HepG2 (cell line): ENCODE results near the gene FAM83C. TPM values are rescaled to one million over a fixed set of nuclear protein-coding genes. Genes with fewer than 3 reads are reported as not detected.

Source experiments
- ARID4A ChIP-seq: sonication (generic); formaldehyde crosslinking; IDR thresholded peaks from 2 replicates; pipeline ENCODE4 v1.5.0; 2020; ENCODE audit warnings: mild to moderate bottlenecking, missing genetic modification reagents, borderline replicate concordance
- DDIT3 ChIP-seq: sonication (generic); formaldehyde crosslinking; IDR thresholded peaks from 2 replicates; pipeline ENCODE4 v1.4.0; 2020; ENCODE audit warnings: mild to moderate bottlenecking, missing genetic modification reagents
- EED ChIP-seq: sonication (generic); formaldehyde crosslinking; IDR thresholded peaks from 2 replicates; pipeline ENCODE4 v1.5.0; 2020; ENCODE audit warnings: mild to moderate bottlenecking, missing genetic modification reagents
- EZH2 ChIP-seq: conservative IDR thresholded peaks from 2 replicates; pipeline ENCODE4 v1.6.1; 2012; ENCODE audit warnings: mild to moderate bottlenecking, low read depth, low read length, moderate library complexity
- GLI4 ChIP-seq: sonication (generic); formaldehyde crosslinking; IDR thresholded peaks from 2 replicates; pipeline ENCODE4 v1.5.1; 2020; ENCODE audit warnings: missing genetic modification reagents, mild to moderate bottlenecking, moderate library complexity, borderline replicate concordance
- JDP2 ChIP-seq: sonication (generic); formaldehyde crosslinking; IDR thresholded peaks from 2 replicates; pipeline ENCODE4 v1.8.1; 2022; ENCODE audit warnings: missing genetic modification reagents, borderline replicate concordance
- MAFK ChIP-seq, 2 experiments: IDR thresholded peaks in 1 of 2; conservative IDR thresholded peaks in 1 of 2; 2 replicates each; pipeline ENCODE4 v1.6.1; 2011; ENCODE audit warnings: improper control_type of control experiment in 2 of 2, low read length in 2 of 2
- NCOA1 ChIP-seq: sonication (generic); formaldehyde crosslinking; IDR thresholded peaks from 2 replicates; pipeline ENCODE4 v1.9.0; 2021; ENCODE audit warnings: missing genetic modification reagents
- TBX2 ChIP-seq: sonication (generic); formaldehyde crosslinking; IDR thresholded peaks from 2 replicates; pipeline ENCODE4 v1.5.0; 2020; ENCODE audit warnings: missing genetic modification reagents, mild to moderate bottlenecking, borderline replicate concordance
- TEF ChIP-seq: sonication (generic); formaldehyde crosslinking; IDR thresholded peaks from 2 replicates; pipeline ENCODE4 v1.5.0; 2020; ENCODE audit warnings: missing genetic modification reagents
- ZBTB34 ChIP-seq: sonication (generic); formaldehyde crosslinking; IDR thresholded peaks from 2 replicates; pipeline ENCODE4 v1.8.0; 2022; ENCODE audit warnings: mild to moderate bottlenecking, missing genetic modification reagents
- ZFAT ChIP-seq: sonication (generic); formaldehyde crosslinking; conservative IDR thresholded peaks from 2 replicates; pipeline ENCODE4 v1.8.1; 2023; ENCODE audit warnings: missing genetic modification reagents, inconsistent platforms
- ZMYM3 ChIP-seq: sonication (generic); formaldehyde crosslinking; IDR thresholded peaks from 2 replicates; pipeline ENCODE4 v1.5.1; 2020; ENCODE audit warnings: mild to moderate bottlenecking, missing genetic modification reagents
- ZNF713 ChIP-seq: sonication (generic); formaldehyde crosslinking; IDR thresholded peaks from 2 replicates; pipeline ENCODE4 v1.4.0; 2020; ENCODE audit warnings: mild to moderate bottlenecking, missing genetic modification reagents
- ZNF839 ChIP-seq: sonication (generic); formaldehyde crosslinking; IDR thresholded peaks from 2 replicates; pipeline ENCODE4 v1.4.0; 2020; ENCODE audit warnings: missing genetic modification reagents, mild to moderate bottlenecking, borderline replicate concordance
- polyA plus RNA-seq, 8 experiments: library from polyadenylated mRNA; depleted of rRNA in 3 of 8; stranded (reverse) in 7 of 8; unstranded in 1 of 8; fragments of >200 nt; fragmentation: Illumina TruSeq in 4 of 8; extraction: Trizol in 4 of 8; gene quantifications; 2 replicates each; pipeline versions ENCODE4 v1.2.1 to v1.2.3, GENCODE V29; 2011 to 2016; ENCODE audit warnings: low read depth in 4 of 8, missing spikeins in 1 of 8, mixed read lengths in 1 of 8; ENCODE audit not compliant: insufficient read depth in 1 of 8
- total RNA-seq, 5 experiments: library from RNA; depleted of rRNA; stranded (reverse); fragments of >200 nt; fragmentation: Illumina TruSeq; extraction: Trizol; gene quantifications; 2 replicates each; pipeline ENCODE4 v1.2.3, GENCODE V29; 2016; ENCODE audit warnings: low read depth in 1 of 5
- TF ChIP-seq, protein P1 (sequence below): IDR thresholded peaks from 2 replicates; pipeline ENCODE4 v1.6.1; 2016; ENCODE audit warnings: mild to moderate bottlenecking, missing biosample characterization, missing genetic modification reagents
- TF ChIP-seq, protein P2 (sequence below): sonication (generic); formaldehyde crosslinking; IDR thresholded peaks from 2 replicates; pipeline ENCODE4 v1.4.0; 2020; ENCODE audit warnings: mild to moderate bottlenecking, missing genetic modification reagents
- TF ChIP-seq, protein P3 (sequence below): sonication (generic); formaldehyde crosslinking; IDR thresholded peaks from 2 replicates; pipeline ENCODE4 v1.4.0; 2020; ENCODE audit warnings: missing genetic modification reagents
- TF ChIP-seq, protein P4 (sequence below): sonication (generic); formaldehyde crosslinking; IDR thresholded peaks from 2 replicates; pipeline ENCODE4 v1.4.0; 2020; ENCODE audit warnings: missing genetic modification reagents, borderline replicate concordance

The FAM83C gene
- total and polyA plus RNA-seq, 2 of the 13 experiments (the other 11 are each of a cell fraction or from before 2014, with no cell fraction given): 0.04 TPM; not detected in 1

DNA sequence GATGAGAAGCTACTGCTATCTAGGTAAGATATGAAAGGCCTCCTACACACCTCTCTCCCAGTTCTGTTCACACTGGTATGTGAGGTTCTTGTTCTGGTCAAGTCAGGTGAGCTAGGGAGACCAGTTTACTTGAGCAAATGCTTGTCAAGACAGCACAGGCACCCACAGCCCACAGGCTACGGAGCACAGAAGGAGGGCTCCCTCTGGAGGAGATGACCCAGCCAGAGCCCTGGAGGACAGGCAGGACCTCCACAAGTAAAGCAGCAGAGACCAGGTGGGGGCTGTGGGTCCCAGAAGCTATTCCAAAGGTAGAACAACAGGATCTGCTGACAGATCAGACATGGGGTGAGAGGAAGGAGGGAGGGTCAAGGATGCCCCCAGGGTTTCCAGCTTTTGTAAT is 27.5 kb downstream of the FAM83C start (continued):
- TF ChIP-seq ZNF713 (CRISPR knock-in tag) (no peak), ZMYM3 (CRISPR knock-in tag) (peak; percentile 53; the same call in 1 of the 2 replicates), JDP2 (CRISPR knock-in tag) (no peak), EZH2 (no peak), ZBTB34 (CRISPR knock-in tag) (no peak), MAFK (conservative IDR thresholded peaks at IDR 0.05 in 1 of 2, IDR thresholded peaks at IDR 0.05 in 1 of 2; ENCODE audit: low read length in 2 of 2) (no peak), DDIT3 (no peak), TBX2 (CRISPR knock-in tag) (no peak), ZFAT (CRISPR knock-in tag) (no peak), ZNF839 (CRISPR knock-in tag) (no peak), TEF (CRISPR knock-in tag) (no peak), EED (CRISPR knock-in tag) (no peak), ARID4A (CRISPR knock-in tag) (0 out of 2 replicates have a peak, but pooled peaks have one; percentile 13), NCOA1 (CRISPR knock-in tag) (no peak), GLI4 (CRISPR knock-in tag) (no peak)
- TF ChIP-seq, protein P1, sequence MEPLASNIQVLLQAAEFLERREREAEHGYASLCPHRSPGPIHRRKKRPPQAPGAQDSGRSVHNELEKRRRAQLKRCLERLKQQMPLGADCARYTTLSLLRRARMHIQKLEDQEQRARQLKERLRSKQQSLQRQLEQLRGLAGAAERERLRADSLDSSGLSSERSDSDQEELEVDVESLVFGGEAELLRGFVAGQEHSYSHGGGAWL (CRISPR knock-in tag): no peak
- TF ChIP-seq, protein P2, sequence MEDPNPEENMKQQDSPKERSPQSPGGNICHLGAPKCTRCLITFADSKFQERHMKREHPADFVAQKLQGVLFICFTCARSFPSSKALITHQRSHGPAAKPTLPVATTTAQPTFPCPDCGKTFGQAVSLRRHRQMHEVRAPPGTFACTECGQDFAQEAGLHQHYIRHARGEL: no peak
- TF ChIP-seq, protein P3, sequence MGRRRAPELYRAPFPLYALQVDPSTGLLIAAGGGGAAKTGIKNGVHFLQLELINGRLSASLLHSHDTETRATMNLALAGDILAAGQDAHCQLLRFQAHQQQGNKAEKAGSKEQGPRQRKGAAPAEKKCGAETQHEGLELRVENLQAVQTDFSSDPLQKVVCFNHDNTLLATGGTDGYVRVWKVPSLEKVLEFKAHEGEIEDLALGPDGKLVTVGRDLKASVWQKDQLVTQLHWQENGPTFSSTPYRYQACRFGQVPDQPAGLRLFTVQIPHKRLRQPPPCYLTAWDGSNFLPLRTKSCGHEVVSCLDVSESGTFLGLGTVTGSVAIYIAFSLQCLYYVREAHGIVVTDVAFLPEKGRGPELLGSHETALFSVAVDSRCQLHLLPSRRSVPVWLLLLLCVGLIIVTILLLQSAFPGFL (CRISPR knock-in tag): no peak
- TF ChIP-seq, protein P4, sequence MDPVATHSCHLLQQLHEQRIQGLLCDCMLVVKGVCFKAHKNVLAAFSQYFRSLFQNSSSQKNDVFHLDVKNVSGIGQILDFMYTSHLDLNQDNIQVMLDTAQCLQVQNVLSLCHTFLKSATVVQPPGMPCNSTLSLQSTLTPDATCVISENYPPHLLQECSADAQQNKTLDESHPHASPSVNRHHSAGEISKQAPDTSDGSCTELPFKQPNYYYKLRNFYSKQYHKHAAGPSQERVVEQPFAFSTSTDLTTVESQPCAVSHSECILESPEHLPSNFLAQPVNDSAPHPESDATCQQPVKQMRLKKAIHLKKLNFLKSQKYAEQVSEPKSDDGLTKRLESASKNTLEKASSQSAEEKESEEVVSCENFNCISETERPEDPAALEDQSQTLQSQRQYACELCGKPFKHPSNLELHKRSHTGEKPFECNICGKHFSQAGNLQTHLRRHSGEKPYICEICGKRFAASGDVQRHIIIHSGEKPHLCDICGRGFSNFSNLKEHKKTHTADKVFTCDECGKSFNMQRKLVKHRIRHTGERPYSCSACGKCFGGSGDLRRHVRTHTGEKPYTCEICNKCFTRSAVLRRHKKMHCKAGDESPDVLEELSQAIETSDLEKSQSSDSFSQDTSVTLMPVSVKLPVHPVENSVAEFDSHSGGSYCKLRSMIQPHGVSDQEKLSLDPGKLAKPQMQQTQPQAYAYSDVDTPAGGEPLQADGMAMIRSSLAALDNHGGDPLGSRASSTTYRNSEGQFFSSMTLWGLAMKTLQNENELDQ: no peak
